GM18519 (cell line): ENCODE measurements around the gene KRT14.
"Not testable (repeated sequence)": the region's sequence is repeated elsewhere in the genome, so short reads cannot be mapped to it uniquely, and the experiment has no call there.

Source experiments
- ATAC-seq: cut with Tn5 transposase; IDR thresholded peaks from one replicate; pipeline ENCODE4 v1.9.1; 2021; ENCODE audit warnings: mild to moderate bottlenecking, moderate library complexity; ENCODE audit not compliant: unreplicated experiment, low FRiP score

The KRT14 gene

DNA sequence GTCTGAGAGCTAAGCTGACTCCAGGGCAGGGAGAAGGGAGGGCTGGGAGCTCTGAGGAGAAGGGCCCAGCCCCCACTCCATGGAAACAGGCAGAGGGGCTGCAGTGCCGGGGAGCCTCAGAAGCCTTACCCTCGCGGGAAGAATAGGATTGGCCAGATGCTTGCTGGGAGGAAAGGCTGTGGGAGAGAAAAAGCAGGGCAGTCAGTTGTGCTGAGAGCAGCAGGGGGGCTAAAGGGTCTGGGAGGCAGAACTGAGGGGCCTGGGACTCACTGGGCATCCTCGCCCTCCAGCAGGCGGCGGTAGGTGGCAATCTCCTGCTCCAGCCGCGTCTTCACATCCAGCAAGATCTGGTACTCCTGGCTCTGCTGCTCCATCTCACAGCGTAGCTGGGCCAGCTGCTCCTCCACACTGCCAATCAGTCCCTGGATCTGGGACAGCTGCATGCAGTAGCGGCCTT lies 23.4 kb upstream of the KRT14 start:
- ATAC-seq = not testable (repeated sequence)

DNA sequence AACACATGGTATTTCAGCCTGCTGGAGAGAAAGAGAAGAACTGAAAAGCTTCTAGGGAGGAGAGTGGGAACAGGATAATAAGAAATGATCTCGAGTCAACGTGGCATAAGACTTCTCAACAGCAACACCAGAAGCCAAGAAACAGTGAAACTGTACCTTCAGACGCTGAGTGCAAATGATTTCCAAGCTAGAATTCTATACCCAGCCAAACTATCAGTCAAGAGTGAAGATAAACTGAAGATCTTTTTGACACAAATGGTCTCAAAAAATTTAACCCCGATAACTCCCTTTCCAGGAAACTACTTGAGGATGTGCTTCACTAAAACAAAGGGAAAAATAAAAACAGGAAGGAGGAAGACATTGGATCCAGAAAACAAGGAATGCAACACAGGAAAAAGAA lies 20.2 kb upstream of the KRT14 start:
- not testable (repeated sequence) for ATAC-seq

DNA sequence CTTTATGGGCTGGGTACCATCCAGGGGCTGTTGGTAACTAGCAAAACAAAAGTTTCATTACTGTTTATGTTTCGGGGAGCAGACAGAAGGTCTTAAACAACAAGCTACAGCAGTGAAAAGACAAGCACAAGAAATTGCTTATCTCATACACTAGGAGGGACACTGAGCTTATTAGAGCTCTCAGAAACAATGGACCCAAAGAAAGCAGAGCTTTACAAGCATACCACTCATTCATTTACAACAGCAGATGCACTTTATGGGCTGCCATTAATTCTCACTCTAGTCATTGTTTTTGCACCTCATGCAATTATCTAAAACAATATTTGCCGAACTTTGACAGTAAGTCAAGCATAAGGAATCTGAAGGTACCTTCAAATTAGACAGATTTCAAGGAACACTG lies 15.8 kb upstream of the KRT14 start:
- ATAC-seq = no peak

DNA sequence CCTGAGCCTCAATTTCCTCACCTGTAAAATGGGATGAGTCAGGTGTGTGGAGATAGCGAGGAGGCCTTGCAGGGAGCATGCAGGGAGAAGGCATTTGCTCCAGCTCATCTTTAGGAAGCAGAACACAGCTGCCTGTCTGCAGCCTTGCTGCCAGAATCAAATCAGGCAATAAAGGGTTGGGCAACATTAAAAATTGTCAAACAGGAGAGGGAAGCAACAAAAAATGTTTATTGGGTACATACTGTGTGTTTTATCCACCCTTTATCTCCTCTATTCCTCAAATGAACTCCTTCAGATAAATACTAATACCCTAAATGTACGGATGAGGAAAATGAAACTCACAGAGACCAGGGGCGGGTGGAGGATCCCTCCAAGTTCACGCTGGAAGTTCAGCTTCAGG lies 13.6 kb upstream of the KRT14 start:
- no peak for ATAC-seq

DNA sequence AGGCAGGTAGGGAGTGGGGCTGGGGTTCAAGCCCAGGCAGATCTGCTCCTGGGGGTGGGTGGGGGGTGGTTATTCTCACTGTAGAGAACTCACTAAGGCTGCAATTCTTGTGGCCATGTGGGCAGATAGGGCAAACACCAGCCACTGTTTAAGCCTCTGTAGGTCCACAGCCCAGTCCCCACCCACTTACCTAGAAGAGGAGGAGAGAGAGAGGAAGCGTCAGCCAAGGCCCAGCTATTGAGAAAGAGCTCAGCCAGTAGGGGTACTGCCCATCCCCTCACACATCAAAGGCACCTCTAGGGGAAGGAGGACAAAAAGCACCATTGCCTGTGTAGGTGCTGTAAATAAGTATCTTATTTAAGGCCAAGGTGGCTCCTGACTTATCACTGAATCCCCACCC lies 13.0 kb upstream of the KRT14 start:
- no peak for ATAC-seq

DNA sequence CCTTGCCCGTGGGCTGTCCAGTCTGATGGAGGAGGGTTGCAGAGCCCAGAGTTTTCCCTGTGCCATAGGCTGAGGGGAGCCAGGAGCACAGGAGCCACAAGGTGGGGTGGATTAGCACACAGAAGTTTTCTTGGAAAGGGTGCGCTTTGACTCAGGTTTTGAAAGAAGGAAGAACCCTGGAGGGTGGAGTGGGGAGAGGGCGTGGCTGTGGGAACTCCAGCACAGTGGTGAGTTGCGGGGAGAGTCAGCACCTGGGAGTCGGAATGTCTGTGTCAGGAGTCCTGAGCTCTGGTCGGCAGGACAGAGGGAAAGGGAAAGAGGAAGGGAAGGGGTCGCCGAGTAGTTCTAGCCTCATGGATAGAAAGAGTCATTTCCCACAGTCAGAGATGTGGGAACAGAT lies 8.9 kb upstream of the KRT14 start:
- no peak for ATAC-seq

DNA sequence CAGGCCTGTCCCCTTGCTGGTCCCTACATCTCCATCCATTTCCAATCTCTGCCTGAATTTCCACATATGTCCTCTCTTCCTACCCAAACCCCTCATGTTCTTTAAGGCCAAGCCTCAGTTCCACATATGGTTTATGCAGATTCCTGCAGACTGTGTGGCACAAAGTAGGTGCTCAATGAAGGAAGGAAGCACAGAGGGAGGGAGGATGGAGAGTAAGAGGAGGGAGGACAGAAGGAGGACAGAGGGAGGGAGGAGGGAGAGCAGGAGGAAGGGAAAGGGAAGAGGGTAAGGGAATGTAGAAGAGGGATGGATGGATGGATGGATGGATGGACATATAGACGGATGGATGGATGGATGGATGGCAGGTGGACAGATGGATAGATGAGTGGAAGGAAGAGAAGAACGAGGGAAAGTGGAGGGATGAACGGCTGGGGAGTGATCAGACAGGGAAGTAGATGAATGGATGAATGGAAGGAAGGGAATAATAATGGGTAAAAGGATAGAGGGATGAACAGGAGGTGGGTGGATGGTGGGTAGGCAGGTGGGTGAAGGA lies 7.7 kb upstream of the KRT14 start:
- ATAC-seq = no peak

DNA sequence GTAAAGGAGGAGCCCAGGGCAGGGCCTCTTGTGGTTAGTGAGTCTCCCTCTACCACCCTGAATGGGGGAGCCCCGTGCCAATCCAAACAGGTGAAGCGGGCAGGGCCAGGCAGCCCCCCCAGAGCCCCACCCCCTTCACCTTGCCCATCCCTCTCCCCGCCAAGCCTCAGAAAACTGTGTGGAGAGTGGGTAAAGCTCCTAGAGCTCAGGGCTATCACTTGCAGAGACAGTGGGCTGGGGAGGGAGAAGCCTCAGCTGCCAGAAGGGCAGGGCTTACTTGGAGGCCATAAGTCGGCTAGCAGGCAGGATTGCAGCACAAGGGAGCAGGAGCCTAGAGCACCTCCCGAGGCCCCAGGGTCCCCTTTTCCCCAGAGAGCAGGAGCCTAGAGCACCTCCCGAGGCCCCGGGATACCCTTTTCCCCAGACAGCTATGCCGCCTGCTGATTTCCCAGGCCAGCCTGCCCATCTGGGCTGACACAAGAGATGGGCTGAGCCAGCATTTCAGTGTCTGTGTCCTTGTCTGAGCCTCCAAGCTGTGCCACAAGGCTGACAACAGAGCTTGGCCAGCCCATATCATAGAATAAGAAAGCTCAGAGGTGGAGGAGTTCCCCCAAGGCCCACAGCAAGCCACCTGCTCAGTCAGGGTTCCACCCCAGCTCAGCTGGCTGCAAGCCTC lies 6.7 kb upstream of the KRT14 start:
- no peak for ATAC-seq

DNA sequence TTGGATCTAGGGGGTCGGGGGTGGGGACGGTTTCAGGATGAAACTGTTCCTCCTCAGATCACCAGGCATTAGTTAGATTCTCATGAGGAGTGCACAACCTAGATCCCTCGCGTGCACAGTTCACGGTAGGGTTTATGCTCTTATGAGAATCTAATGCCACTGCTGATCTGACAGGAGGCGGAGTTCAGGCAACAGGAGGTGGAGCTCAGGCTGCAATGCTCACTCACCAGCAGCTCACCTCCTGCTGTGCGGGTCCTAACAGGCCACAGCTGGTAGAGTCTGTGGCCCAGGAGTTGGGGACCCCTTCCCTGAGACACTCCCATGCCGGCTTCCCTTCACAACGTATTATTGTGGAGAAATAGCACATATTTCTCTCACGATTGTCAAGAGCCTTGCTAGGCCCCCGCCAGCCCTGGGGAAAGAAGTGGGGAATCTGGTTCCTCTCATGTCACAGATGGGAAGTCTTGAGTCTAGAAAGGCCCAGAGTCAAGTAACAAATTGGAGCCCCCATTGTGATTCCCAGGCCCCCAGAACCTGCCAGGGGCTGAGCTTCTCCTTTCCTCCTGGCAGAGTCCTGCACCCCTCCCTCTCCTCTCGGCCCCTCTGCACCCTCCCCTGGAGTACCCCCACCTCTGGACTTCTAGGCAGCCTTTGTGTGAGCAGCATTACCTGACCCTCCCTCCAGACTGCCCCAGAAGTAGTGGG lies 6.1 kb upstream of the KRT14 start:
- no peak for ATAC-seq

DNA sequence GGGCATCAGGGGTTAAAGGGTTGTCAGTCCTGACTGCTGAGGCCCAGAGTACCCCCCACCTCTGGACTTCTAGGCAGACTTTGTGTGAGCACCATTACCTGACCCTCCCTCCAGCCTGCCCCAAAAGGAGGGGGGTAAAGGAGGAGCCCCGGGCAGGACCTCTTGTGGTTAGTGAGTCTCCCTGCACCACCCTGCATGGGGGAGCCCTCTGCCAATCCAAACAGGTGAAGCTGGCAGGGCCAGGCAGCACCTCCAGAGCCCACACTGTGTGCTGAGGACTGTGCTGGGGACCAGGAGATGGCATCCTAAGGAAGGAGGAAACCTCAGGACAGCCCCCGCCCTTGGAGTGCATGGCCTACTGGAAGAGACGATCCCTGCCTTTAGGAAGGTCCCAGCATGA lies 2.6 kb upstream of the KRT14 start:
- ATAC-seq = no peak

DNA sequence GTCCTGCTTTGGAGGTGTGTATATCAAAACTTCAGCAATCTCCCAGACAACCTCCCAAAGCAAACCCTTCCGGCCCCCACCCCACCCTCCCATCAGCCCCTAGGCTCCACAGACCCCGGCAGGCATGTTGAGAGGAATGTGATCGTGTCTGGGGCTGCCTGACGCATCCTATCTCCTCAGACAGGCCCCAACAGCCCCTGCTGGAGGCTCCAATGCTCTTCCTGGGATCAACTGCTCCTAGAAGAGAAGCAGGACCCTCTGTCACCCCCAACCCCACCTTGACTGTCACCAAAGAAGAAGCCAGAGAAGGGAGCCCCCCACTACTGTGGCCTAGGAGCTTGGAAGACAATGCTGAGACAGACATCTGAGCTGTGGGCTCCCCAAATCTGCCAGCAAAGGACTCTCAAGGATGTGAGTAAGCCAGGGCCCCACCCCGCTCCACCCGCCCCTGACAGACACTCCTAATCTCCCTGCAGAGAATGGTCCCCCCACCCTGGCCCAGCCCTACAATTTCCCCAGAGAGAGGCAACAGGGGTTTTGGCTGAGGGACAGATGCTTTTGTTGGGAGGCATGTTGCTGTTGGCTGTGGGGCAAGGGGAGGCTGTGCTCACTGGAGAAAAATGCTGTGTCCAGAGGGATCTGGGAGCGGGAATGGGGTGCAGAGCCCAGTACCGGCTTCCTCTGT lies 1.6 kb upstream of the KRT14 start:
- no peak for ATAC-seq

DNA sequence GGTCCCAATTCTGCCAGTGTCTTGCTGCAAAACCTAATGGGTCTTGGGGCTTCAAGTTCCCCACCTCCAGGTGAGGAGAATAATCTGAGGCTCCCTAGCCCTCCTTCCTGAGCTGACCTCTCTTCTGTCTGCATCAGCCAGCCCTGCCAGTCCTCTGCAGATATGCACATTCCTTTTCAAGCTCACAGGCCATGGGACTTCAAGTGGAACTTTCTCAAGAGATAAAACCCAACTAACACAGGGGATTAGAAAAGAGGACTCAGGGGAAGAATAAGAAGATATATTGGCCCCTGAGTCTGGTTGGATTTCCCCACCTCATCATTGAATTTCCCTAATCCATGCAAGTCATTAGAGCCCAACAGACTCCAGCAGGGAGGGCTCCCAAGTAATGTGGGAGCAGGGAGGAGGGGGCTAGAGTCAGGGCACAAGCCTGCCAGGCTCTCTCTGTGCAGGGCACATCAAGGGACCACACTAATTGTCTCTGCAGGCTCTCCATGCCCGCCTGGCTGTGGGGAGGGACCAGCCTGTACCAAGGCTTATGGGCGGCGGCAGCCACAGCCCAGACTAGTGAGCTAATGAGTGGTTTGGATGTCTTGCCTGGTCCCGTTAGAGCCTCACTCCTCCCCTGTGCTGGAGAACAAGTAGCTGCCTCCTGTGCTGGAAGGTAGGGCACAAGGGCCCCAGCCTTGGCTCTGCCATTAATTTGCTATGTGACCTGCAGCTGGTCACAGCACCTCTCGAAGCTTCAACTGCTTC lies 1.2 kb downstream of the KRT14 start:
- no peak for ATAC-seq

DNA sequence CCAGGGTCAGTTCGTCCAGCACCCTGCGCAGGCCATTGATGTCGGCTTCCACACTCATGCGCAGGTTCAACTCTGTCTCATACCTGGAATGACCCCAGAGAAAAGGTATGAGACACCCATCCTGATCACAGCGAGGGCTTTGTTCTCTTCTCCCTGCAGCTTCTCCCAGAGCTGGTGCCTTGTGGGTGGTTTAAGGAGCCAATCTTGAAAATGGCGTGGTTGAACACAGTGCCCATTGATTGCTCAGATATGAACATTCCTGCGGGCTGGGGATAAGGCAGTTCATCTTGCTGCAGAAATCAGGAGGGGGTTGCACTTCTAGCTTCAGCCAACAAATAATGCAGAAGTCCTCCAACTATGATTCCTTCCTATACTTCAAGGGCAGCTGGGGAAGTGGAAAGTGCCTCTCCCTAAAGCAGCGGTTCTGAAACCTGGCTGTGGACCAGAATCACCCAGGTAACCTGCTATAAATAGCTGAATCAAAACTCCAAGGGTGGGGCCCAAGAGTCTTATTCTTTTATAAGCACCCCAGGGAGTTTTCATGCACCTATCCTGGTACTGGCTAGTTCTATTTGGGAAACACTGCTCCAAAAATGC lies 2.3 kb downstream of the KRT14 start:
- ATAC-seq = not testable (repeated sequence)

DNA sequence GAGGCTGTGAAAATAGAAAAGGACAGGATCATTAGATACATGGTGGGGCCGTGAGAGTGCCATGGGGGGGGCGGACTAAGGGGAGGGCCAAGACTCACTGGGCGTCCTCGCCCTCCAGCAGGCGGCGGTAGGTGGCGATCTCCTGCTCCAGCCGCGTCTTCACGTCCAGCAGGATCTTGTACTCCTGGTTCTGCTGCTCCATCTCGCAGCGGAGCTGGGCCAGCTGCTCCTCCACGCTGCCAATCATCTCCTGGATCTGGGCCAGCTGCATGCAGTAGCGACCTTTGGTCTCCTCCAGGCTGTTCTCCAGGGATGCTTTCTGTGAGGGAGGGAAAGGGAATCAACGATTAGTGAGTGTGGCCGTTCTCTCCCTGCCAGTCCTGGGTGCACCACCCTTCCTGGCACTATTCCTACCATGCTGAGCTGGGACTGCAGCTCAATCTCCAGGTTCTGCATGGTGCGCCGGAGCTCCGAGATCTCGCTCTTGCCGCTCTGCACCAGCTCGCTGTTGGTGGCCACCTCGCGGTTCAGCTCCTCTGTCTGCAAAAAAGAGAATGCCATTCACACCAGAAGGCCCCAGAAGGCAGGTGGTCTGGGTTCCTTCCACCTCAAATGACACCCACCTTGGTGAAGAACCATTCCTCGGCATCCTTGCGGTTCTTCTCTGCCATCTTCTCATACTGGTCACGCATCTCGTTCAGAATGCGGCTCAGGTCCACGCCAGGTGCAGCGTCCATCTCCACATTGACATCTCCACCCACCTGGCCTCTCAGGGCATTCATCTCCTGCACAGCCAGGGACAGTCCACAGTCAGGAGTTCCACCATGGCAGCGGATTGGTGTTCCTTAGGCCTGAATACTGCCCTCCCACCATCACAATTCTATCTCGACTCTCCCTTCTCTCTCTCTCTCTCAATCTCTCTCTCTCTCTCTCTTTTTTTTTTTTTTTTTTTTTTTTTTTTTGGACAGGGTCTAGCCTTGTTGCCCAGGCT lies 3.3 kb downstream of the KRT14 start:
- no peak for ATAC-seq

DNA sequence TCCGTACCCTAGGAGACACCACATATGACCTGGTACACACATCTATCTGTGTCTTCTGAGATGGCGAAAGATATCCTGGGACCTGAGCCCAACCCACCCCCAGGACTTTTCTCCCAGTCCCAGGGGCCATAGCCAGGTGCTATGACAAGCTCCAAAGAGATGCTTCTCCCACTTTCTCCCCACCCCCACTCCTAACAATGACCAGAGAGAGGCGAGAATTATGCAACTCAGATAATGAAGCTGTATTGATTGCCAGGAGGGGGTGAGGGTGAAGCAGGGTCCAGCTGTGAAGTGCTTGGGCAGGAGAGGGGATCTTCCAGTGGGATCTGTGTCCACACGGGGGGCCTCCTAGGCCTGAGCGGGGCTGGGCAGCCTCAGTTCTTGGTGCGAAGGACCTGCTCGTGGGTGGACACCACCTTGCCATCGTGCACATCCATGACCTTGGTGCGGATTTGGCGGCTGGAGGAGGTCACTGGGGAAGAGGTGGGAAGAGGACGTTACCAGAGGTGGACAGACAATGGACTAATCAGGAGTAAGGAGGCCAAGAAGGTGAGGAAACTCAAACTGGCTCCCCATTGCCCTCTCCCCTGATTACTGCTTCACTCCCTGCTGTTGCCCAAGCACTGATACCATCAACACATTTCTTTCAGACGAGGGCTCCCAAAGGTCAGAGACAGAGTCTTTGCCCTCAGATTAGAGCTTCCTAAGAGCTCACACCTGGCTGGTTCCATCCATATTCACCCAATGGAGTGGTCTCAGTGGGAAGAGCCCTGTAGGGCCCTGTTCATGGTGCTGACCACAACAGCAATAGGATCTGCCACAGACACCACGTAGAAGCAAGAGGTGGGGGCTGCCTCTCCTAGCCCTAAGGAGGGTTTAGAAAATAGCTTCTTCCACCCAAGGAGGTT lies 4.4 kb downstream of the KRT14 start:
- not testable (repeated sequence) for ATAC-seq

DNA sequence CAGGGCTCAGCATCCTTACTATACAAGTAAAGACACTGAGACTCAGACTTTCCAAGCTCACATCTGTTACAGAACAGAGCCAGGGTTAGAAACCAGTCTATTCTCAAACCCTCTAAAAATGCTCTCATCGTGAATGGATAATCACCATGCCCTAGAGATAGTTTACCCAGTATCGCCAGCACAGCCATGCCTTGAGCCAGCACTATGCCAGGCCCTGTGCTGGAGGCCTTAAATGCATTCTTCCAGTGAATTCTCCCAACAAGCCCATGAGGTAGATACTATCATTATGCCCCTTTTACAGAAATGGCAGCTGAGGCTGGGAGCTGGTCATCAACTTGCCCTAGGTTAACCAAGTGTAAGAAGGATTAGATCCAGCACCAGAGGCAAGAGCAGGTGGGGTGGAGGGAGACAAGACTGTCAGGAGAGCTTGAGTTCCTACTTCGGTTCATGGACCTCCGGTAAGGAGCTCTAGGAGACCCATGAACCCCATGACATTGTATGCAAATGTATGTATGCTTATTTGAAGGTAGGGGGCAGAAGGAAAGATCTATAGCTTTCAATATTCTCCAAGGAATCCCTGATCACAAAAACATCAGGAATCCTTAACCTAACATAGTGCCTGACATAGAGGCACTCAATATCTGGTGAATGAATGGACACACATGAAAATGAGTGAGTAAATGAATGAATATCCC lies 5.2 kb downstream of the KRT14 start:
- no peak for ATAC-seq

DNA sequence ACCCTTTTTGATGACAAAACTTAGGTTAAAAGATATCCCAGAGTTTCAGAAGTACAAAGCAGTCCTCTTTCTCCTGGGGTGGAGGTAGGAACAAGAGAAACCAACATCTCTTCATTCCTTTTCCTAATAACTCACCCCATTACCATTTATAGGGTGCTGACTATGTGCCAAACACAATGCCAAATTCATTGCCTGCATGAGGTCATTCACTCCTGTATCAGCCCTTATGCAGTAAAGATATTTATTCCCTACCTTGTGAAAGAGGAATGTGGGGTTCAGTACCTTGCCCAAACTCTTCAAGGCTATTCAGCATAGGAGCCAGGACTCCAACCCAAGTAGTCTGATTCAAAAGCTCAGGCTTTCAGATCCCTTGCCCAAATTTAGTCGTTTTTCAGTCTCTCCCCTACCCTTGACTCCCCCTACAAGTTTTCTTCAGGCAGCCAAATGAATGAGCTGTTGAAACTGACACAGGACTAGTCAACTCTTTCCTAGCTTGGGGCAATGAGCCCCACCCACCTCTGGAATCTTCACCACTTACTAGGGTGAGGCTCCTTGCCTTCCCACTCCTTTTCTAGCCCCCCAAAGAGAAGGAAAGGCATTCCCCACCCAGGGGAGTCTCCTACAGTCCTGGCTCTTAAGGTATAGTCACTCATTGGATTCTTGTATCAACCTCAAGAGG lies 5.9 kb downstream of the KRT14 start:
- ATAC-seq = no peak
